ENCODE measurements around the gene PHLDB2.

PHLDB2 gene

DNA sequence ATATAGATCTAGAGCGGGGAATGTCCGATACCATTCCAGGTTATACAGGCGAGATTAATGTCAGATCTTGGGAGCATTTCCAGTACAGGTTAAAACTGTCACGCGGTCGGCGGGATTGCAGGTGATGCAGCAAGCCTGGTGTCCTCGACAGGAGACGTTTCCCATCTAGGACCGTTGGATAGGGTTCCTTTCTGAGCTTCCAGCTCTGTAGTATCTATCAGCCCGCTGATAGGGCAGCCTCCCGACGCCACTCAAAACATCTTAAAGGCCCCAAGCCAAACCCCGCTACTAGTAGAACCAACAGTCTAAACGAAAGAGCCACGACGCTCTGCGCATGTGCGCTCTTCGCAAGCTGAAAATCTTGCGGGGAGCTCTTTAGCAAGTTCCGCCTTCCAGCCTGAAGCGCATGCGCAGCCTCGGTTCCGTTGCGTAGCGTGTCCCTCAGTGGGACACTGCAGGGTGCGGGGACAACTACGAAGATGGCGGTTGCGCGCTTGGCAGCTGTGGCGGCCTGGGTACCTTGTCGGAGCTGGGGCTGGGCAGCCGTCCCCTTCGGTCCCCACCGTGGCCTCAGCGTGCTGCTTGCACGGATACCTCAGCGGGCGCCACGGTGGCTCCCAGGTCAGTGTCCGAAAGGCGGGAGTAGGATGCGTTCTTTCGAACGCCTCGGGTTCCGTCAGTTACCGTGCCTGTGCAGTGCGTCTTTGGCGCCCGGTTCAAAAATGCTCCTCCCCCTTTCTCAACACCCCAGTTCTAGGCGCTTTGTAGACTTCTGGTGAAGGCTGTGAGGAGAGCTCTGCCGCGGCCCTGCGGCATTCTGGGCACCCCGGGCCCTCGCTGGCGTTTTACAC is 119.7 kb downstream of the PHLDB2 start, which contains the start of gene ABHD10:
Gene ABHD10, plus strand, starts transcription at position 444 of the 851 bp plus-strand sequence. Its CDS starts 36 bp downstream, at position 480.
- Mint-ChIP-seq H3K36me3 (peaks cover 18% of the 10 kb centered on the region), H3K27me3 (peaks cover 12% of the 10 kb centered on the region), H3K4me1 (peaks cover 41% of the 10 kb centered on the region), H3K27ac (peak within 1 kb of the TSS; percentile 96), H3K4me3 (peak within 1 kb of the TSS; percentile 87), H3K9me3 (no peaks in the 10 kb centered on the region)
- CTCF ChIA-PET: interaction anchor here (1.1 to 6.2 kb wide), 9 partner anchors 8 to 363 kb away, joined by 3 to 42 read pairs (median 5); no protein-coding TSS in a partner anchor
- DNase-seq: peak; percentile 98

DNA sequence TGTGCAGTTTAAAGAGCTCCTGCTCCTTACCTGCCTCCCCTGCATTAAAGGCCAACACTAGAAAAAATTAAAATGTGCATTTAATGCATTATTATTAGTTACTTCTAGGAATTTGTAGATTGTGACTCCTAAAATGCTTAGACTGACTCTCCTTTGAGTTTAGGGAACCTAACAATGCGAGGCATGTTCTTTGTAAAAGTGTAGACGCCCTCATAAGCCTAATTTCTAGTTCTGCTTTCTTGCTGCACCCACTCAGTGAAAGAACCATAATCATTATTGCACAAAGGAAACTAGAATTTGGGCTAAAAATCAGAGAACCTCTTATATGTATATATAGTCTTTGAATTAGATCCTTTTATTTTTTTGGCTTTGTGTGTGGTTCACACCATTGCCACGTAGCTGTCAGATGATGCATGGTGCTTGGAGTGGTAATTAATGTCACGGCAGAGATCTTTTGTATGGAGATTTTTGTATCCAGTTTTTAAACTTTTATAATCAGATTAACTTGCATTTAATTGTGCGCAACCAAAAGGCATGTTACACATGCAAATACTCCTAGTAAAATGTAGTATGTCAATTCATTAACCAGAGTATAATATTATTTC is 120.5 kb downstream of the PHLDB2 start:
- CTCF ChIA-PET: interaction anchor here (1.1 to 6.2 kb wide), 7 partner anchors 9 to 263 kb away, joined by 3 to 42 read pairs (median 15); no protein-coding TSS in a partner anchor
- H3K9me3 Mint-ChIP-seq: no peaks in the 10 kb centered on the region
- peaks cover 46% of the 10 kb centered on the region for H3K4me1 Mint-ChIP-seq
- DNase-seq: no peak
- peak overlapping the region; percentile 96 for H3K27ac Mint-ChIP-seq
- H3K27me3 Mint-ChIP-seq: peaks cover 12% of the 10 kb centered on the region
- H3K36me3 Mint-ChIP-seq: peaks cover 23% of the 10 kb centered on the region
- peak overlapping the region; percentile 87 for H3K4me3 Mint-ChIP-seq

- CTCF ChIA-PET: interaction anchor here (3.4 to 6.2 kb wide), 2 partner anchors 8 to 33 kb away, joined by 30 to 42 read pairs; no protein-coding TSS in a partner anchor
- no peak for DNase-seq
- Mint-ChIP-seq H3K36me3 (peaks cover 33% of the 10 kb centered on the region), H3K27me3 (peaks cover 12% of the 10 kb centered on the region), H3K9me3 (no peaks in the 10 kb centered on the region), H3K27ac (no peak overlapping the region), H3K4me3 (peak overlapping the region; percentile 87), H3K4me1 (peaks cover 59% of the 10 kb centered on the region)
These were observed 121.8 kb downstream of the PHLDB2 start for GRCh38 chr3:111980716-111981456.

DNA sequence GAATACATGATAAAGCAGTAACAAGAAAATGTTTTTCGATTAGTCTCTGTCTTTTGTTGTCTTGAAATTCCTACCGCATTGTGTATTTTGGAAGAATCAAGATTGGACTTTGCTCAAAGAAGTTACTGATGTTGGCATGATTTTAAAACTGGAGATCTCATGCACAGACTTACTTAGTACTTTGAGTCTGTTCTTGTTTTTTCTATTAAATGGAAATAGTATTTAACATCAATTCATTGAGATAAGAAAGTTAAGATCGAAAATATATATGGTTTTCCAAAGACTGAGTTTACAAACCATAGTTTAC is 122.3 kb downstream of the PHLDB2 start:
- Mint-ChIP-seq H3K36me3 (peaks cover 36% of the 10 kb centered on the region), H3K4me1 (peaks cover 59% of the 10 kb centered on the region), H3K27ac (no peak overlapping the region), H3K27me3 (peaks cover 10% of the 10 kb centered on the region), H3K4me3 (peak overlapping the region; percentile 37), H3K9me3 (no peaks in the 10 kb centered on the region)
- no peak for DNase-seq
- CTCF ChIA-PET: interaction anchor here (1.2 to 6.2 kb wide), 2 partner anchors 21 to 33 kb away, joined by 3 to 42 read pairs; no protein-coding TSS in a partner anchor

GRCh38 chr3:111984636-111985298 is 125.7 kb downstream of the PHLDB2 start:
- H3K27ac Mint-ChIP-seq: no peak overlapping the region
- peaks cover 60% of the 10 kb centered on the region for H3K4me1 Mint-ChIP-seq
- CTCF ChIA-PET: interaction anchor here (2.4 kb wide), 1 partner anchor 59 kb away, joined by 9 read pairs; no protein-coding TSS in a partner anchor
- no peak overlapping the region for H3K4me3 Mint-ChIP-seq
- peaks cover 49% of the 10 kb centered on the region for H3K36me3 Mint-ChIP-seq
- no peak for DNase-seq
- H3K27me3 Mint-ChIP-seq: no peaks in the 10 kb centered on the region
- H3K9me3 Mint-ChIP-seq: no peaks in the 10 kb centered on the region

GRCh38 chr3:111986800-111987199 is 127.7 kb downstream of the PHLDB2 start:
- Mint-ChIP-seq H3K4me3 (no peak overlapping the region), H3K27ac (no peak overlapping the region), H3K27me3 (no peaks in the 10 kb centered on the region), H3K9me3 (no peaks in the 10 kb centered on the region), H3K4me1 (peaks cover 41% of the 10 kb centered on the region), H3K36me3 (peaks cover 50% of the 10 kb centered on the region)
- DNase-seq: no peak
- CTCF ChIA-PET: interaction anchor here (1.0 to 5.8 kb wide), 3 partner anchors 10 to 57 kb away, joined by 4 to 137 read pairs (median 9); no protein-coding TSS in a partner anchor

DNA sequence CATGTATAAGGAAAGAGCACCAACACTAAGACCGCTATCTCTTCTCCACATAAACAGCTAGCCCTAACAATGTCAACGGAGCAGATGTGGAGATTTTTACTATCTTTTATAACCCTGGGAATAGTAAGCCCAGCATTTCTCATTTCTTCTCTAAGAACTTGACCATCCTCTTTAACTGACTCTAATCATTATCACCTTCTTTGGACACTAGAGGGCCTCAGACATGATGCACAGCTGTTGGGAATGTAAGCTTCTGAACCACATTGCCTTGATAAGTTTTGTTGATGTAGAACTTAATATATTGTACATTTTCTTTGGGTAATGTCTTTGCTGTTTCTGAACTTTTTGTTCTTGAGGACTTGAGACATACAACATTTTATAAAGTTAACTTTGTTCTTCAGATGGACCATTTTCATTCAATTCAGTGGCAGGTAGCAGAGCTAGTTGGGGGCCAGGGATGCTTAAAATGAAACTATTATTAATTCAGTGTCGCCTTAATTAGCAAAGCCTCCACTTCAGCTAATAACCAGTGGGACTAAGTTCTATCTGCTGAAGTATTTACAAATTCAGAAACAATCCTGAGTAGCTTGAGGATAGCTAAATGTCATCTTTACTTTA is 130.1 kb downstream of the PHLDB2 start:
- no peaks in the 10 kb centered on the region for H3K9me3 Mint-ChIP-seq
- no peaks in the 10 kb centered on the region for H3K27me3 Mint-ChIP-seq
- no peak overlapping the region for H3K27ac Mint-ChIP-seq
- DNase-seq: no peak
- CTCF ChIA-PET: interaction anchor here (0.6 to 5.8 kb wide), 19 partner anchors 10 to 389 kb away, joined by 3 to 137 read pairs (median 4); partner anchors contain the start of genes ABHD10 and TAGLN3
- H3K36me3 Mint-ChIP-seq: peaks cover 47% of the 10 kb centered on the region
- H3K4me3 Mint-ChIP-seq: no peak overlapping the region
- peaks cover 23% of the 10 kb centered on the region for H3K4me1 Mint-ChIP-seq

DNA sequence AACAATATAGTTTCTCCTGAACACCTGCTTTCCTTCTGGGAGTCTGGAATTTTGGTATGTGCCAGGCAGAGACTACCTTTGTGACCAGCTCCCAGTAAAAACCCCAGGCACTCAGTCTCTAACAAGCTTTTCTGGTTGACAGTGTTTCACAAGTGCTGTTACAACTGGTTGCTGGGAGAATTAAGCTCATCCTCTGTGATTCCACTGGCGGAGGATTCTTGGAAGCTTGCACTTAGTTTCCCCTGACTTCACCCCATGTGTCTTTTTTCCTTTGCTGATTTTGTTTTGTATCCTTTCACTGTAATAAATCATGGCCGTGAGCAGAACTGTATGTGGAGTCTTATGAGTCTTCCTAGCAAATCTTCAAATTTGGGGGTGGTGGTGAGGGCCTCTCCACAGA is 134.0 kb downstream of the PHLDB2 start:
- H3K36me3 Mint-ChIP-seq: peaks cover 21% of the 10 kb centered on the region
- H3K9me3 Mint-ChIP-seq: no peaks in the 10 kb centered on the region
- H3K27me3 Mint-ChIP-seq: no peaks in the 10 kb centered on the region
- H3K27ac Mint-ChIP-seq: no peak overlapping the region
- no peak for DNase-seq
- peaks cover 3% of the 10 kb centered on the region for H3K4me1 Mint-ChIP-seq
- CTCF ChIA-PET: interaction anchor here (1.5 to 2.9 kb wide), 4 partner anchors 8 to 21 kb away, joined by 4 to 21 read pairs (median 4); no protein-coding TSS in a partner anchor
- H3K4me3 Mint-ChIP-seq: no peak overlapping the region

GRCh38 chr3:111998636-111999483 is 139.8 kb downstream of the PHLDB2 start, which contains the start of gene TAGLN3:
TAGLN3 (plus strand) TSS chr3:111998922; CDS start chr3:111999423, 501 bp downstream.
- Mint-ChIP-seq H3K36me3 (peaks cover 1% of the 10 kb centered on the region), H3K9me3 (no peaks in the 10 kb centered on the region), H3K27me3 (peaks cover 14% of the 10 kb centered on the region), H3K4me3 (peak within 1 kb of the TSS; percentile 60), H3K4me1 (peaks cover 31% of the 10 kb centered on the region), H3K27ac (no peak within 1 kb of the TSS)
- no peak for DNase-seq
- CTCF ChIA-PET: interaction anchor here (1.5 to 6.9 kb wide), 3 partner anchors 10 to 44 kb away, joined by 6 to 55 read pairs (median 47); no protein-coding TSS in a partner anchor

- DNase-seq: no peak
- Mint-ChIP-seq H3K9me3 (no peaks in the 10 kb centered on the region), H3K27ac (no peak overlapping the region), H3K4me3 (no peak overlapping the region), H3K36me3 (peaks cover 1% of the 10 kb centered on the region), H3K27me3 (peaks cover 14% of the 10 kb centered on the region), H3K4me1 (peaks cover 31% of the 10 kb centered on the region)
- CTCF ChIA-PET: interaction anchor here (1.5 to 6.9 kb wide), 4 partner anchors 8 to 43 kb away, joined by 4 to 55 read pairs (median 26); no protein-coding TSS in a partner anchor
These were observed 140.6 kb downstream of the PHLDB2 start for GRCh38 chr3:111999484-112000324.

GRCh38 chr3:112000367-112000771 is 141.3 kb downstream of the PHLDB2 start:
- Mint-ChIP-seq H3K36me3 (no peaks in the 10 kb centered on the region), H3K4me1 (peaks cover 31% of the 10 kb centered on the region), H3K27me3 (peaks cover 14% of the 10 kb centered on the region), H3K9me3 (no peaks in the 10 kb centered on the region), H3K27ac (no peak overlapping the region), H3K4me3 (no peak overlapping the region)
- DNase-seq: no peak
- CTCF ChIA-PET: interaction anchor here (1.8 to 6.9 kb wide), 3 partner anchors 8 to 13 kb away, joined by 4 to 55 read pairs (median 47); no protein-coding TSS in a partner anchor

All from activated naive CD4-positive, alpha-beta T cell treated with anti-CD3 and anti-CD28 coated beads, Interleukin-2, amount 10 ng/mL, durations not matched to agents 7 days and 5 days (primary cell).